Suprapubic skin (tissue), 4 donors: Measurements from ENCODE around the gene CABLES2.

Experiments used
- EP300 ChIP-seq: sonication (generic); formaldehyde crosslinking; IDR thresholded peaks from one replicate; pipeline ENCODE4 v1.6.1; 2017; ENCODE audit warnings: antibody characterized with exemption
- POLR2A ChIP-seq, 2 donors: fragments of 450-650 bp; IDR thresholded peaks; one replicate each; pipeline ENCODE4 v1.6.1; 2017; ENCODE audit warnings: antibody characterized with exemption in 2 of 2, mild to moderate bottlenecking in 2 of 2, moderate library complexity in 2 of 2
- POLR2AphosphoS5 ChIP-seq, 3 donors: sonication (generic); formaldehyde crosslinking; IDR thresholded peaks; one replicate each; pipeline ENCODE4 v1.6.1; 2017; ENCODE audit warnings: antibody characterized with exemption in 3 of 3
- TF ChIP-seq, protein P1 (sequence below), 2 donors: fragments of 200-600 bp in 1 of 2; fragments of 450-650 bp in 1 of 2; sonication (generic) in 1 of 2; IDR thresholded peaks; one replicate each; pipeline ENCODE4 v1.5.1; 2016 to 2019; ENCODE audit warnings: antibody characterized with exemption in 2 of 2, mild to moderate bottlenecking in 1 of 2, moderate library complexity in 1 of 2

- TF ChIP-seq, protein P1, sequence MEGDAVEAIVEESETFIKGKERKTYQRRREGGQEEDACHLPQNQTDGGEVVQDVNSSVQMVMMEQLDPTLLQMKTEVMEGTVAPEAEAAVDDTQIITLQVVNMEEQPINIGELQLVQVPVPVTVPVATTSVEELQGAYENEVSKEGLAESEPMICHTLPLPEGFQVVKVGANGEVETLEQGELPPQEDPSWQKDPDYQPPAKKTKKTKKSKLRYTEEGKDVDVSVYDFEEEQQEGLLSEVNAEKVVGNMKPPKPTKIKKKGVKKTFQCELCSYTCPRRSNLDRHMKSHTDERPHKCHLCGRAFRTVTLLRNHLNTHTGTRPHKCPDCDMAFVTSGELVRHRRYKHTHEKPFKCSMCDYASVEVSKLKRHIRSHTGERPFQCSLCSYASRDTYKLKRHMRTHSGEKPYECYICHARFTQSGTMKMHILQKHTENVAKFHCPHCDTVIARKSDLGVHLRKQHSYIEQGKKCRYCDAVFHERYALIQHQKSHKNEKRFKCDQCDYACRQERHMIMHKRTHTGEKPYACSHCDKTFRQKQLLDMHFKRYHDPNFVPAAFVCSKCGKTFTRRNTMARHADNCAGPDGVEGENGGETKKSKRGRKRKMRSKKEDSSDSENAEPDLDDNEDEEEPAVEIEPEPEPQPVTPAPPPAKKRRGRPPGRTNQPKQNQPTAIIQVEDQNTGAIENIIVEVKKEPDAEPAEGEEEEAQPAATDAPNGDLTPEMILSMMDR (IDR thresholded peaks at IDR 0.05) = no peak
- TF ChIP-seq POLR2A (IDR thresholded peaks at IDR 0.05) (no peak), EP300 (no peak), POLR2AphosphoS5 (IDR thresholded peaks at IDR 0.05) (no peak)
Observed at GRCh38 chr20:62393335-62393665, 13.8 kb downstream of the CABLES2 start.
